Stomach (tissue), 4 donors: ENCODE data around the gene PTPRJ.

Experiments used
- CTCF ChIP-seq, 7 experiments: fragments of 450-650 bp in 4 of 7; fragments of 200-600 bp in 3 of 7; sonication (generic) in 3 of 7; IDR thresholded peaks; one replicate each; pipeline ENCODE4 v1.5.1; 2016 to 2019; ENCODE audit warnings: antibody characterized with exemption in 7 of 7, control low read depth in 2 of 7, mild to moderate bottlenecking in 1 of 7
- EP300 ChIP-seq: sonication (generic); formaldehyde crosslinking; IDR thresholded peaks from one replicate; pipeline ENCODE4 v1.6.1; 2017; ENCODE audit warnings: antibody characterized with exemption
- POLR2A ChIP-seq, 4 donors: fragments of 450-650 bp; IDR thresholded peaks; one replicate each; pipeline ENCODE4 v1.6.1; 2016; ENCODE audit warnings: antibody characterized with exemption in 4 of 4, control low read depth in 2 of 4, mild to moderate bottlenecking in 1 of 4, moderate library complexity in 1 of 4
- POLR2AphosphoS5 ChIP-seq, 3 donors: sonication (generic); formaldehyde crosslinking; IDR thresholded peaks; one replicate each; pipeline ENCODE4 v1.6.1; 2016; ENCODE audit warnings: antibody characterized with exemption in 3 of 3

DNA sequence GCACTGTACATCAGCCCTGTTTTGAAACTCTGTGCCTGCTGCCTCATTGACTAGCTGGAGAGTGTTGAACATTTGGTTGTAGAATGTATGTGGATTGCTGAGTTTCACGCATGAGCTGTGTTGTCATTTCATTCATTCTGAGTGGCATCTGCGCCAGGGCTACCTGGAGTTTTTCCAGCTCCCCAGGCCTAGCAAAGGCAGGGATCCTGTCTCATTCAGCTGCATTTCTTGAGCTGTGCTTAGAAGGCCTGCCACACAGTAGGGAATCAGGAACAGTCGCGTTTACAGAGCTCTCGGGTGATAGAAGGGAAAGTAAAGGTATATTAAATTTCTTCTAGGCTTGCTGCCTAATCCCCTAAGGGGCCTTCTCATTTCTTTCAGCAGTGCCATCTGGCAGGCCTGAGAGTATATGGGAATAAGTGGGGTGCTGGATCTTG is 44.3 kb downstream of the PTPRJ start:
- TF ChIP-seq EP300 (no peak), CTCF (IDR thresholded peaks at IDR 0.05) (no peak), POLR2A (IDR thresholded peaks at IDR 0.05) (no peak), POLR2AphosphoS5 (IDR thresholded peaks at IDR 0.05) (no peak)
